ENCODE data around the gene GET3. TPM values are rescaled to one million over a fixed set of nuclear protein-coding genes. Genes with fewer than 3 reads are reported as not detected.

GET3 gene
- total RNA-seq, 1 experiment from 2014 or later = 110 TPM

GRCh38 chr19:12736995-12737834 is at the start of gene GET3 (continued):
- TF ChIP-seq ZNF532 (CRISPR knock-in tag; IDR thresholded peaks at IDR 0.05; ENCODE audit: borderline replicate concordance) = peak; percentile 37; the same call in 1 of the 2 replicates

- Mint-ChIP-seq H3K4me3 (no peak overlapping the region), H3K36me3 (no peaks in the 10 kb centered on the region), H3K27ac (no peak overlapping the region), H3K4me1 (no peaks in the 10 kb centered on the region), H3K27me3 (ENCODE audit: low read depth) (no peaks in the 10 kb centered on the region), H3K9me3 (no peaks in the 10 kb centered on the region)
- no peak for DNase-seq (ENCODE audit: low spot score)
- ChIA-PET CTCF (no interaction called here), POLR2A (no interaction called here)
- ATAC-seq = no peak
- TF ChIP-seq JUN (CRISPR knock-in tag; IDR thresholded peaks at IDR 0.05) = no peak
- TF ChIP-seq PREB (CRISPR knock-in tag; IDR thresholded peaks at IDR 0.05; ENCODE audit: borderline replicate concordance) = no peak
- no peak for TF ChIP-seq STAT6 (CRISPR knock-in tag; conservative IDR thresholded peaks at IDR 0.05; ENCODE audit: low read depth)
- TF ChIP-seq GRHL2 (CRISPR knock-in tag; IDR thresholded peaks at IDR 0.05; ENCODE audit: insufficient replicate concordance, severe bottlenecking) = no peak
- no peak for TF ChIP-seq ZNF138 (CRISPR knock-in tag; conservative IDR thresholded peaks at IDR 0.05)
Observed at GRCh38 chr19:12689012-12689411, 48.3 kb upstream of the GET3 start.

GRCh38 chr19:12689581-12690216 is 47.6 kb upstream of the GET3 start:
- no peaks in the 10 kb centered on the region for H3K36me3 Mint-ChIP-seq
- ATAC-seq (no peak), DNase-seq (ENCODE audit: low spot score) (no peak)
- H3K4me3 Mint-ChIP-seq = no peak overlapping the region
- no peaks in the 10 kb centered on the region for H3K27me3 Mint-ChIP-seq (ENCODE audit: low read depth)
- CTCF ChIA-PET = no interaction called here
- no peak overlapping the region for H3K27ac Mint-ChIP-seq
- no peaks in the 10 kb centered on the region for H3K9me3 Mint-ChIP-seq
- H3K4me1 Mint-ChIP-seq = no peaks in the 10 kb centered on the region
- POLR2A ChIA-PET = no interaction called here
- TF ChIP-seq PREB (CRISPR knock-in tag; IDR thresholded peaks at IDR 0.05; ENCODE audit: borderline replicate concordance) (no peak), ATF2 (CRISPR knock-in tag; IDR thresholded peaks at IDR 0.05; ENCODE audit: borderline replicate concordance, low read depth) (no peak), CDX4 (CRISPR knock-in tag; IDR thresholded peaks at IDR 0.05; ENCODE audit: borderline replicate concordance) (no peak), ZNF671 (CRISPR knock-in tag; IDR thresholded peaks at IDR 0.05) (no peak), ELF4 (CRISPR knock-in tag; IDR thresholded peaks at IDR 0.05; ENCODE audit: low read depth) (no peak), USF2 (CRISPR knock-in tag; IDR thresholded peaks at IDR 0.05) (no peak), GABPB1 (CRISPR knock-in tag; IDR thresholded peaks at IDR 0.05) (no peak), PRRX2 (CRISPR knock-in tag; IDR thresholded peaks at IDR 0.05) (no peak), FOXJ3 (CRISPR knock-in tag; IDR thresholded peaks at IDR 0.05; ENCODE audit: borderline replicate concordance) (no peak), ZSCAN18 (CRISPR knock-in tag; IDR thresholded peaks at IDR 0.05) (no peak), GRHL2 (CRISPR knock-in tag; IDR thresholded peaks at IDR 0.05; ENCODE audit: insufficient replicate concordance, severe bottlenecking) (no peak), NFATC4 (CRISPR knock-in tag; IDR thresholded peaks at IDR 0.05) (no peak)
